HG02798 (cell line): Measurements from ENCODE around the gene RMRP.
"Not testable (repeated sequence)": the region's sequence is repeated elsewhere in the genome, so short reads cannot be mapped to it uniquely, and the experiment has no call there.

ENCODE experiments used
- ATAC-seq: cut with Tn5 transposase; IDR thresholded peaks from one replicate; pipeline ENCODE4 v1.9.1; 2021; ENCODE audit warnings: mild to moderate bottlenecking; ENCODE audit not compliant: unreplicated experiment, poor library complexity

Gene RMRP

GRCh38 chr9:35618325-35618727 lies 39.5 kb downstream of the RMRP start, which contains the start of gene CD72:
Gene CD72, minus strand, starts transcription at chr9:35618413. Its CDS starts 110 bp downstream, at chr9:35618303.
- ATAC-seq: no peak

GRCh38 chr9:35617548-35617947 lies 40.3 kb downstream of the RMRP start:
- no peak for ATAC-seq

DNA sequence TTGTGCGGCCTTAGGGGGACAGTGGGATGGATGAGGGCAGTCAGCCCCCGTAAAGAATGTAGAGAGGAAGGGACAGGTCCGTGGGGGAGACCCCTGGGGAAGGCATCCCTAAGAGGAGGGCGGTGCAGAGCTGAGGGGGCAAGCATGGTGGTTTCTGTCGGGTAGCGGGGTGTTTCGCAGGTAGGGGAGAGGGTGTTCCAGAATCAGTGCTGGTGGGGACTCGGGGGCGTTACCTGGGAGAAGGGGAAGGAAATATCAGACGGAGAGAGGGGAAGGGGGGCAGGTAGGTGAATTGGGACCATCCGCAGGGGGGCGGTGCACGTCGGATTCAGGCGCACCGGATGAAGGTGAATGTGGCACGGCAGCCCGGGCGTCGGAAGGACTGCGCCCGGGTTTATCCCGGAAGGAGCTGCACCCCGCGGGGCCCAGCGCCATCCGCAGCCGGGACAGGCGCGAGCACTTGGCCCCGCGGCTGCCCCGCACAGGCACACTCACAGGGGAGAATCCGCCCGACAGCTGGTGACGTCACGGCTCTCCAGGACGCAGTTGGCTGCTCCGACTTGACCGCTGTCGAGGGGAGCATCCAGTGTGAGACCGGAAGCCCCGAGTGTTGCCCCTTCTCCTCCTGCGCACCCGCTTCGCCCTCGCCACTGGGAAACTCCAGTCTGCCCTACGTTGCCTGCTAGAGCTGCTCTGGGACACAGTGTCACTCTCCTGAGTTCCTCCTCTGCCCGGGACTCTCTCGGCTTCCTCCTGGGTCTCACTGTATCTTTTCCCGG lies 40.9 kb downstream of the RMRP start:
- ATAC-seq: peak; percentile 42

- no peak for ATAC-seq
These were observed 41.7 kb downstream of the RMRP start for GRCh38 chr9:35615981-35616680.

GRCh38 chr9:35612843-35613242 lies 45.0 kb downstream of the RMRP start:
- no peak for ATAC-seq

GRCh38 chr9:35612066-35612465 lies 45.8 kb downstream of the RMRP start:
- not testable (repeated sequence) for ATAC-seq

GRCh38 chr9:35611230-35611797 lies 46.5 kb downstream of the RMRP start:
- ATAC-seq: peak; percentile 64

GRCh38 chr9:35609820-35610163 lies 48.0 kb downstream of the RMRP start:
- ATAC-seq: no peak

GRCh38 chr9:35609001-35609819 lies 48.6 kb downstream of the RMRP start:
- ATAC-seq: no peak

- ATAC-seq: no peak
These were observed 49.6 kb downstream of the RMRP start for GRCh38 chr9:35608221-35608620.
